ENCODE measurements around the gene TRAF3IP1. TPM values are rescaled to one million over a fixed set of nuclear protein-coding genes. Genes with fewer than 3 reads are reported as not detected.
"Not testable (repeated sequence)": the region's sequence is repeated elsewhere in the genome, so short reads cannot be mapped to it uniquely, and the experiment has no call there.

TRAF3IP1 gene
- total and polyA plus RNA-seq, 4 experiments from 2014 or later = 3.0 to 11.0 (median 6.7) TPM

GRCh38 chr2:238334885-238335284, 14.6 kb downstream of the TRAF3IP1 start:
- no peak overlapping the region for H3K4me3 Mint-ChIP-seq
- H3K27me3 Mint-ChIP-seq = no peaks in the 10 kb centered on the region
- intact Hi-C loops (cut with micrococcal nuclease) = no loop called here
- Histone ChIP-seq H3K9me3 (ENCODE audit: control insufficient read depth in 1 of 2, low read length in 2 of 2) (no peaks in the 10 kb centered on the region), H3K27me3 (ENCODE audit: insufficient read depth, low read length) (no peaks in the 10 kb centered on the region), H3K4me3 (ENCODE audit: low read length in 2 of 2) (no peak overlapping the region), H3K36me3 (ENCODE audit: insufficient read depth, low read length) (no peaks in the 10 kb centered on the region), H3K27ac (ENCODE audit: low read depth, low read length) (no peak overlapping the region), H3K4me1 (ENCODE audit: insufficient read depth, low read length) (no peaks in the 10 kb centered on the region)
- no peak overlapping the region for H3K27ac Mint-ChIP-seq
- H3K4me1 Mint-ChIP-seq = peaks cover 0 to 5% (median under 1%) of the 10 kb centered on the region in 4 donors
- DNase-seq = no peak
- H3K36me3 Mint-ChIP-seq = peaks cover 22 to 25% of the 10 kb centered on the region in 2 donors
- ChIA-PET POLR2A (ENCODE audit: partially characterized antibody) (no interaction called here), CTCF (ENCODE audit: partially characterized antibody) (no interaction called here)
- no peaks in the 10 kb centered on the region for H3K9me3 Mint-ChIP-seq

- H3K4me3 ChIP-seq (ENCODE audit: low read length in 2 of 2); H3K36me3 ChIP-seq (ENCODE audit: insufficient read depth, low read length); H3K4me3 Mint-ChIP-seq; H3K27ac Mint-ChIP-seq; H3K4me1 Mint-ChIP-seq; H3K9me3 Mint-ChIP-seq; H3K9me3 ChIP-seq (ENCODE audit: control insufficient read depth in 1 of 2, low read length in 2 of 2); POLR2A ChIA-PET (ENCODE audit: partially characterized antibody); CTCF ChIA-PET (ENCODE audit: partially characterized antibody); DNase-seq; H3K27me3 Mint-ChIP-seq; intact Hi-C loops (cut with micrococcal nuclease); H3K4me1 ChIP-seq (ENCODE audit: insufficient read depth, low read length); H3K27me3 ChIP-seq (ENCODE audit: insufficient read depth, low read length); H3K27ac ChIP-seq (ENCODE audit: low read depth, low read length): not testable (repeated sequence)
- H3K36me3 Mint-ChIP-seq = peaks cover 22 to 23% of the 10 kb centered on the region in 2 donors
Measured at GRCh38 chr2:238335591-238335990, 15.3 kb downstream of the TRAF3IP1 start.

GRCh38 chr2:238336151-238336550, 15.8 kb downstream of the TRAF3IP1 start:
- ChIA-PET CTCF (ENCODE audit: partially characterized antibody) (no interaction called here), POLR2A (ENCODE audit: partially characterized antibody) (no interaction called here)
- H3K4me1 Mint-ChIP-seq = peaks cover 0 to 5% (median under 1%) of the 10 kb centered on the region in 4 donors
- H3K27me3 Mint-ChIP-seq = no peaks in the 10 kb centered on the region
- intact Hi-C loops (cut with micrococcal nuclease) = no loop called here
- Histone ChIP-seq H3K4me1 (ENCODE audit: insufficient read depth, low read length) (no peaks in the 10 kb centered on the region), H3K27me3 (ENCODE audit: insufficient read depth, low read length) (no peaks in the 10 kb centered on the region), H3K4me3 (ENCODE audit: low read length in 2 of 2) (no peak overlapping the region), H3K36me3 (ENCODE audit: insufficient read depth, low read length) (no peaks in the 10 kb centered on the region), H3K27ac (ENCODE audit: low read depth, low read length) (no peak overlapping the region), H3K9me3 (ENCODE audit: control insufficient read depth in 1 of 2, low read length in 2 of 2) (no peaks in the 10 kb centered on the region)
- H3K9me3 Mint-ChIP-seq = no peaks in the 10 kb centered on the region
- no peak for DNase-seq
- H3K4me3 Mint-ChIP-seq = no peak overlapping the region
- H3K27ac Mint-ChIP-seq = peak overlapping the region in 2 of 7 donors; percentile 34 to 67
- peaks cover 22 to 23% of the 10 kb centered on the region in 2 donors for H3K36me3 Mint-ChIP-seq

GRCh38 chr2:238336793-238337444, 16.6 kb downstream of the TRAF3IP1 start:
- Histone ChIP-seq H3K4me1 (ENCODE audit: insufficient read depth, low read length) (no peaks in the 10 kb centered on the region), H3K27ac (ENCODE audit: low read depth, low read length) (no peak overlapping the region), H3K9me3 (ENCODE audit: control insufficient read depth in 1 of 2, low read length in 2 of 2) (no peaks in the 10 kb centered on the region), H3K4me3 (ENCODE audit: low read length in 2 of 2) (no peak overlapping the region), H3K27me3 (ENCODE audit: insufficient read depth, low read length) (no peaks in the 10 kb centered on the region), H3K36me3 (ENCODE audit: insufficient read depth, low read length) (no peaks in the 10 kb centered on the region)
- no peaks in the 10 kb centered on the region for H3K9me3 Mint-ChIP-seq
- no peaks in the 10 kb centered on the region for H3K27me3 Mint-ChIP-seq
- intact Hi-C loops (cut with micrococcal nuclease) = no loop called here
- H3K4me3 Mint-ChIP-seq = no peak overlapping the region
- DNase-seq = no peak
- POLR2A ChIA-PET (ENCODE audit: partially characterized antibody) = no interaction called here
- H3K27ac Mint-ChIP-seq = peak overlapping the region in 2 of 7 donors; percentile 70 to 76
- peaks cover 20 to 22% of the 10 kb centered on the region in 2 donors for H3K36me3 Mint-ChIP-seq
- CTCF ChIA-PET (ENCODE audit: partially characterized antibody) = no interaction called here
- peaks cover 0 to 5% (median under 1%) of the 10 kb centered on the region in 4 donors for H3K4me1 Mint-ChIP-seq

DNA sequence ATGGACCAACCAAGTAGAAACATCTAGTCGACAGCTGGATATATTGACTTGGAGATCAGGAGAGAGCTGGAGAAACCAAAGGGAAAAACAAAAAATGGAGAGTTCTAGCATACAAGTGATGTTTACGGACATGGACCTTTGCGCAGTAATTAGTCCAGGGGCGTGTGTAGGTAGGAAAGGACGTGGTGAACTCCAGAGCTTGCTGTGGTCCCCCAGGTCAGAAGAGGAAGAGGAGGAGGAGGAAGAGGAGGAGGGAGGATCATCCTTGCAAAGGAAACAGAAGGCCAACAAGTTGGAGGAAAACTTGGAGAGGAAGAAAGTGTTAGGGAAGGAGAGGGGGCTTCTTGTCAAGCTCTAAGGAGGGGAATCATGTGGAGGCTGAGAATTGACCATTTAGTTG, 17.5 kb downstream of the TRAF3IP1 start:
- H3K9me3 Mint-ChIP-seq = no peaks in the 10 kb centered on the region
- no peaks in the 10 kb centered on the region for H3K36me3 ChIP-seq (ENCODE audit: insufficient read depth, low read length)
- no peaks in the 10 kb centered on the region for H3K9me3 ChIP-seq (ENCODE audit: control insufficient read depth in 1 of 2, low read length in 2 of 2)
- no peak overlapping the region for H3K4me3 ChIP-seq (ENCODE audit: low read length in 2 of 2)
- H3K4me1 ChIP-seq (ENCODE audit: insufficient read depth, low read length) = no peaks in the 10 kb centered on the region
- ChIA-PET CTCF (ENCODE audit: partially characterized antibody) (interaction anchor here (0.9 kb wide), 1 partner anchor 74 kb away, joined by 3 read pairs; no protein-coding TSS in a partner anchor), POLR2A (ENCODE audit: partially characterized antibody) (no interaction called here)
- peaks cover 20% of the 10 kb centered on the region in 2 donors for H3K36me3 Mint-ChIP-seq
- peaks cover 0 to 5% (median under 1%) of the 10 kb centered on the region in 4 donors for H3K4me1 Mint-ChIP-seq
- no peaks in the 10 kb centered on the region for H3K27me3 Mint-ChIP-seq
- H3K4me3 Mint-ChIP-seq = no peak overlapping the region
- H3K27ac ChIP-seq (ENCODE audit: low read depth, low read length) = no peak overlapping the region
- intact Hi-C loops (cut with micrococcal nuclease) = no loop called here
- peak overlapping the region in 2 of 7 donors; percentile 17 to 89 for H3K27ac Mint-ChIP-seq
- no peak for DNase-seq
- no peaks in the 10 kb centered on the region for H3K27me3 ChIP-seq (ENCODE audit: insufficient read depth, low read length)

DNA sequence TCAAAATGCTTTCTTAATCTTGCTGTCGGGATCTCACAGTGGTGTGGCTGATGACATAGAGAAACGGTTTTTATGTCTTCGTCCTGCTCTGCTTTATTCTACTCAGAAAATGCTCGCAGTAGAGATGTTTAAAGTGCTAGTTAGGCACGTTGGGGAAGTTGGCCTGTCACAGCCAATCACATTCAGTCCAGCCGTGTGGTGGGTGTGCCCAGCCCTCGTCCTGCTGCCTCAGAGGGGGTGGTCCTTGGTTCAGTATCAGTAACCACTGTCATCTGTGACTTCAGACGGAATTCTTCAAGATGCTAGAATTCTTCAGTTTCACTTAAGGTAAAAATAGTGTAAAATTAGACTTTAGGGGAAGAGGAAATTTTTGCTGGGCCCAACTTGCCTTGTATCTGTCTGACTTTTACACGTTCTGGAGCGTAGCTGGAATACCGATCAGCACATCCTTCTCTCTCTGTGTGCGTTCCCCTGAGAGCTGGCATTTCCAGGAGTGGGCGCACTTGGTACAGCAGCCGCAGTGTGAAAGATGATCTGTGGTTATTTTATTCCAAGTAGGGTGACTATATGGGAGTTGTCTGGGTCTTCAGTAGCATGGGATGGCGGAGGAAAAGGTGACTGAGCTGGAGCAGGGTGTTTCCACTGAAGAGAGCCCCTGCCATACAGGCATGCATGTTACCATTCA, 18.5 kb downstream of the TRAF3IP1 start:
- peaks cover 0 to 5% (median under 1%) of the 10 kb centered on the region in 4 donors for H3K4me1 Mint-ChIP-seq
- H3K27ac Mint-ChIP-seq = peak overlapping the region in 2 of 7 donors; percentile 42 to 89
- POLR2A ChIA-PET (ENCODE audit: partially characterized antibody) = no interaction called here
- H3K4me3 ChIP-seq (ENCODE audit: low read length in 2 of 2) = no peak overlapping the region
- H3K36me3 ChIP-seq (ENCODE audit: insufficient read depth, low read length) = no peaks in the 10 kb centered on the region
- H3K27me3 Mint-ChIP-seq = no peaks in the 10 kb centered on the region
- H3K9me3 Mint-ChIP-seq = no peaks in the 10 kb centered on the region
- no peaks in the 10 kb centered on the region for H3K9me3 ChIP-seq (ENCODE audit: control insufficient read depth in 1 of 2, low read length in 2 of 2)
- CTCF ChIA-PET (ENCODE audit: partially characterized antibody) = no interaction called here
- no peak for DNase-seq
- intact Hi-C loops (cut with micrococcal nuclease) = no loop called here
- H3K36me3 Mint-ChIP-seq = peaks cover 18 to 19% of the 10 kb centered on the region in 2 donors
- no peak overlapping the region for H3K27ac ChIP-seq (ENCODE audit: low read depth, low read length)
- H3K4me1 ChIP-seq (ENCODE audit: insufficient read depth, low read length) = no peaks in the 10 kb centered on the region
- H3K4me3 Mint-ChIP-seq = peak overlapping the region in 1 of 8 donors; percentile 8
- no peaks in the 10 kb centered on the region for H3K27me3 ChIP-seq (ENCODE audit: insufficient read depth, low read length)

- CTCF ChIA-PET (ENCODE audit: partially characterized antibody) = no interaction called here
Measured at GRCh38 chr2:238339395-238339780, 19.1 kb downstream of the TRAF3IP1 start.

More at GRCh38 chr2:238339395-238339780, 19.1 kb downstream of the TRAF3IP1 start:
- Mint-ChIP-seq H3K27ac (no peak overlapping the region), H3K4me1 (peaks cover 0 to 5% (median under 1%) of the 10 kb centered on the region in 4 donors), H3K9me3 (no peaks in the 10 kb centered on the region), H3K4me3 (peak overlapping the region in 1 of 8 donors; percentile 8), H3K27me3 (no peaks in the 10 kb centered on the region), H3K36me3 (peaks cover 16 to 17% of the 10 kb centered on the region in 2 donors)
- DNase-seq = no peak
- intact Hi-C loops (cut with micrococcal nuclease) = no loop called here
- POLR2A ChIA-PET (ENCODE audit: partially characterized antibody) = no interaction called here
- no peaks in the 10 kb centered on the region for H3K27me3 ChIP-seq (ENCODE audit: insufficient read depth, low read length)
- H3K36me3 ChIP-seq (ENCODE audit: insufficient read depth, low read length) = no peaks in the 10 kb centered on the region
- H3K4me3 ChIP-seq (ENCODE audit: low read length in 2 of 2) = no peak overlapping the region
- no peaks in the 10 kb centered on the region for H3K4me1 ChIP-seq (ENCODE audit: insufficient read depth, low read length)
- H3K9me3 ChIP-seq (ENCODE audit: control insufficient read depth in 1 of 2, low read length in 2 of 2) = no peaks in the 10 kb centered on the region
- no peak overlapping the region for H3K27ac ChIP-seq (ENCODE audit: low read depth, low read length)

All from CD4-positive, alpha-beta memory T cell (primary cell).